Tibial nerve (tissue), 4 donors: Measurements from ENCODE around the gene SCIN.

Experiments
- CTCF ChIP-seq, 5 experiments: fragments of 200-600 bp in 3 of 5; fragments of 450-650 bp in 2 of 5; sonication (generic) in 3 of 5; IDR thresholded peaks; one replicate each; pipeline ENCODE4 v1.5.1; 2016 to 2019; ENCODE audit warnings: antibody characterized with exemption in 5 of 5, mild to moderate bottlenecking in 3 of 5, moderate library complexity in 2 of 5
- EP300 ChIP-seq, 2 donors: sonication (generic); formaldehyde crosslinking; IDR thresholded peaks; one replicate each; pipeline ENCODE4 v1.6.1; 2017; ENCODE audit warnings: antibody characterized with exemption in 2 of 2, mild to moderate bottlenecking in 1 of 2
- POLR2A ChIP-seq, 2 donors: fragments of 450-650 bp; IDR thresholded peaks; one replicate each; pipeline ENCODE4 v1.6.1; 2017; ENCODE audit warnings: antibody characterized with exemption in 2 of 2, mild to moderate bottlenecking in 2 of 2, moderate library complexity in 2 of 2

GRCh38 chr7:12705878-12706277 lies 135.4 kb downstream of the SCIN start:
- TF ChIP-seq CTCF (IDR thresholded peaks at IDR 0.05) (no peak), POLR2A (IDR thresholded peaks at IDR 0.05) (no peak), EP300 (IDR thresholded peaks at IDR 0.05) (no peak)
